GM19452 (cell line): ENCODE results near the gene LRRK2.

Source experiments
- ATAC-seq: cut with Tn5 transposase; IDR thresholded peaks from one replicate; pipeline ENCODE4 v1.9.1; 2021; ENCODE audit not compliant: unreplicated experiment

LRRK2 gene

DNA sequence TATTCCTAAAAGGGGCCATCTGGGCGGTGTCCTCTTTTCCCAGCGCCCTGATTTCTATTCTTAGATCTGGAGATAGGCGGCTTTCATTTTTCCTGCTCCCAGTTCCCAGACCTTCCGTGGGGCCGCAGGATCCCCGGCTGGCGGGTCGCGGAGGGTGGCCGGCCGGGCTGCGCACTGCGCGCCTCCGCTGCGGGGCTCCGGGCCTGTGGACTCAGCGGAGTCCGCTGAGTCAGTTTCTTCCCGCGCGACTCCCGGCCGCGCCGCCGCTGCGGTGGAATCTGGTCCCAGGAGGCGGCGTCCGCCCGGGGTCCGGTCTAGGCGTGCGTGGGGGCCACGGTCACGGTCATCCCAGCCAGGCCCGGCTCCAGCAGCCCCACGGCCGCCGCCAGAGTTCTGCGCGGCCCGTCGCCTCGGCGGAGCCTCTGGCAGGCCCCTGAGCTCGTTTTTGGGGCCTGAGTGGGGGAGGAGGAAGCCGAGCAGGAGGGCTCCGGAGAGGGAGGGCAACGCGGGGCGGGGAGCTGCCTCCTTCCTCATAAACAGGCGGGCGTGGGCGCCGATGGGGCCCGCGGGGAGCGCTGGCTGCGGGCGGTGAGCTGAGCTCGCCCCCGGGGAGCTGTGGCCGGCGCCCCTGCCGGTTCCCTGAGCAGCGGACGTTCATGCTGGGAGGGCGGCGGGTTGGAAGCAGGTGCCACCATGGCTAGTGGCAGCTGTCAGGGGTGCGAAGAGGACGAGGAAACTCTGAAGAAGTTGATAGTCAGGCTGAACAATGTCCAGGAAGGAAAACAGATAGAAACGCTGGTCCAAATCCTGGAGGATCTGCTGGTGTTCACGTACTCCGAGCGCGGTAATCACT lies at the start of gene LRRK2:
Gene LRRK2, plus strand, starts transcription at position 559 of the 853 bp plus-strand sequence. Its CDS starts 135 bp downstream, at position 694.
- ATAC-seq: peak; percentile 54

DNA sequence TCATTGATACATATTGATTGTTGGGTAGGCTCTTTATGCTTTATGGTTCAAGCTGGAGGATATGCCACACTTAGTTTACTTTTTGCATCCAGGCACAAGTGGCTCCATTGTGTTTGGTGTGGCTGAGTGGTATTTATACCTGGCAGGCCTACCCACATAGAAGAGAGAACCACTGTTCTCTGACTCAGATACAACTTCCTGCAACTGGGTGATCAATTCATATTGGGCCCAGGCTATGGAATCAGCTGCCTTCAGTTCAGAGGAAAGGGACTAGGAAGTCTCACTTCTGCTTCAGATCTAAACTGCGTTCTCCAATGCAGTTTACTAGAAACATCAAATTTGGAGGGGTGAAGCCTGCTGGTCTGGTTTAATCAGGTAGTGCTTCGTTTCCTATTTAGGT lies 49.8 kb upstream of the LRRK2 start:
- no peak for ATAC-seq

DNA sequence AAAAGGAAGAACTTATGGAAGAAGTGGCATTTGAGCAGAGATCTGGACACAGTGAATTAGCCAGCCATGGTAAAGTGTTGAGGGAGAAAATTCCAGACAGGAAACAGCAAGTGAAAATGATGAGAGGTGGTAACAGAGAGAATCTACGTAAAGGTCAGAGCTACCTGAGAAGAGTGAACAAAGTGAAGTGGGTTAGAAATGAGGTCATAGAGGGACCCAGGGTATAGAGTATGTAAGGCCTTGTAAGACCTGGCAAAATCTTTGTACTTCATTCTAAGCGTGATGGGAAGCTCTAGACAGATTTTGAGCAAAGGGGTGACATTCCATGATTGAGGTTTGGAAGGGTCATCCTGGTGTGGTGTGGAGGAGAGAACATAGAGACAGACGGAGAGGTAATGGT lies 49.3 kb upstream of the LRRK2 start:
- ATAC-seq: no peak

GRCh38 chr12:40178701-40179100 lies 46.1 kb upstream of the LRRK2 start:
- no peak for ATAC-seq

DNA sequence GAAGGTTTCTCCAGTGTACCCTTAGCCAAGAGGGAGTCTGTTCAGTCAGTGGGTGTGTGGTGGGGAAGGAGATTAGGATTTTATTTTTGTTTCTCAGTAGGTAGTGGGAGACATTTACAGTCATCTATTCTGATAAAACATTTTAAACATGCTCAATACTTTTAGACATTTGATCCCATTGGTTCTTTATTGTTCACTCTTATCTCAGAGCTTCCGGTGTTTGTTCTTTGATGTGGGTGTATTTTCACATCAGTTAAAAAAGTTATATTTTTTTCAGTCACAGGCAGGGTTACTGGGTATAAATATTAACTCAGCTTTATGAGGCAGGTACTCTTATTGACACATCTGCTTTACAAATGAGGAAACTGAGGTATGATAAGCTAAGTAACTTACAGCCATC lies 43.3 kb upstream of the LRRK2 start:
- no peak for ATAC-seq

DNA sequence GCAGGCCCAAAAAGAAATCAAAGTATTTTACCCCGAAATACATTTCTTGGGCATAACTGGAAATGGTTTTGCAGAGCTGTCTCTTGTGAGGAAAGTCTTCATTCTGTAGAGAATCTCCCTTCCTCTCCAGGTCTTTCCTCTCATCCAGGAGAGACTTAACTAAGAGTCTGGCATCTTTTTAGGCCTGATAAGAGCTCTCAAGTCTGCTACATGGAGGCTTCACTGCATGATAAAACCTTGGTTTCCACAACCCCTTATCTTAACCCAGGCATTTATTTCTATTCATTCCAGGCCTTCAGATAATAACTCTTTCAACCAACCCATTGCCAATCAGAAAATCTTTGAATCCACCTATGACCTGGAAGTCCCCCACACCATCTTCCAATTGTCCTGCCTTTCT lies 41.1 kb upstream of the LRRK2 start:
- ATAC-seq: no peak

GRCh38 chr12:40184493-40185302 lies 40.1 kb upstream of the LRRK2 start:
- no peak for ATAC-seq

- ATAC-seq: no peak
Observed at GRCh38 chr12:40185303-40185693, 39.5 kb upstream of the LRRK2 start.

- no peak for ATAC-seq
Observed at GRCh38 chr12:40188558-40189320, 36.1 kb upstream of the LRRK2 start.

DNA sequence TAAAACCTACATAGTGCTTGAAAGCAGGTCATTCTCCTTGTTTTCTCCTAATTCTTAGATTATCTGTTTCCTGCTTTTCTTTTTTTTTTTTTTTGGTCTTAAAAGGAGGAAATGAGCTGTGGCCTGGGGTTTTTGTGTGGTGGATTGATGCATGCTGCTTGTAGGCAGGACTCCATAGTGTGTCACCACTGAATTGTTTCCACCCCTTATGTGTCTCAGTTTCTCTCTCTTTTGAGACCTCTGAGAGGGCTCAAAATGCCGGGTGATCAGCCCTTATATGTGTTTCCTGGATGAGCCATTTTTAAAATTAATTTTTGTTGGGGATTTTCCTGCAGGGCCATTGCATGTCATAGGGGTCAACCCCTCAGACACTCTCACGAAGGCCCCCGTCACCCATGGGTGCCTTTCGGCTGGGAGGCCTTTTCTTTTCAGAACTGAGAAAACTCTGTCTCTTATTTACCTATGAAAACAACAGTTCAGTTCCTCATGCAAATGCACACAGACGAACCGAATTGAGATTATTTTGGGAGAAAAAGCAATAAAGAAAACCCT lies 32.0 kb upstream of the LRRK2 start:
- peak; percentile 94 for ATAC-seq

- no peak for ATAC-seq
Observed at GRCh38 chr12:40194846-40195245, 30.0 kb upstream of the LRRK2 start.

GRCh38 chr12:40197590-40197989 lies 27.2 kb upstream of the LRRK2 start:
- ATAC-seq: no peak

DNA sequence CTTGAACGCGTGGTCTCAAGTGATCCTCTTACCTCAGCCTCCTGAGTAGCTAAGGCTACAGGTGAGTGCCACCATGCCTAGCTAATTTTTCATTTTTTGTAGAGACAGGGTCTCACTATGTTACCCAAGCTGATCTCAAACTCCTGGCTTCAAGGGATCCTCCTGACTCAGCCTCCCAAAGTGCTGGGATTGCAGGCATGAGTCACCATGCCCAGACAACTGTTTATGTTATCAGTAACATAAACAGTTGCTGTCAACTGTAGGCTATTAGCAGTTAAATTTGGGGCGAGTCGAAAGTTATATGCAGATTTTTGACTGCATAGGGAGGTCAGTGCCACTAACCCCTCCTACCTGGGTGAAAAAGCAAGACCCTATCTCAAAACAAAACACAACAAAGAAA lies 26.2 kb upstream of the LRRK2 start:
- ATAC-seq: no peak

DNA sequence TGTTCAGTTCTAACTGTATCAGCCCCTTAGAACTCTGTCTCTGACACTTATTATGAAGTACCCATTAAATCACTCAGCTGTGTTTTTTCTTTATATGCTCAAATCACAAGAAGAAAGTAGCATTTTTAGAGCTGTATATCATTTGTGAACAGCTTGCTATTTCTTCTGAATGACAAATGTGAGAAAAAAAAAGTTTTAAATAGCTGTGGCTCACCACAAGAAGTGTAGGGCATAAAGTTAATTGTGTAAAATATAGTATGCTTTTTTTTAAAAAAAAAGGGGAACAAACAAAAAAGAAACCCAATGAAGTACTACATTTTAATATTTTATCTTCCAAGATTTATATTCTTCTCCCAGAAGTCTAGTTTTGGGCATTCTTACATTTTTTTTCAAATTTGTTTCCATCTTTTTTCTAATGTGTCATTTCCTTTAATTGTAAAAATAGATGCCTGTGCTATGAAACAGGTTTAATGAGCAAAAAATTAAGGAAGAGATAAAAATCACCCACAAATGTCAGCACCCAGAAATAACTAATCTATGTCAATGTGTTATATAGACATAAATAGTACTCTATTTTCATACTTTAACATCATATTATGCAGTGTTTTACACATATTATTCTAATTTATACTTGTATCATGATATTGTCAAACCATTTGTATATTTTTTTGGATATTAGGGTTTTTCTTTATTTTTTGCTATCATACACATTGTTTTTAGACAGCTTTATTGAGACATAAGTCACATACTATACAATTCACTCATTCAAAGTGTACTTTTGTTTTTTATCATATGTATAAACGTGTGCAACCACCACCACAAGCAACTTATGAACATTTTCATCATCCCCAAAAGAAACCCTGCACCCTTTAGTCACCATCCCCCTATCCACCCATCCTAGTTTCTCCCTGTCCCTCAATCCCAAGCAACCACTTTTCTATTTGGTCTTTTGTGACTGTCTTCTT lies 22.4 kb upstream of the LRRK2 start:
- ATAC-seq: peak; percentile 55

DNA sequence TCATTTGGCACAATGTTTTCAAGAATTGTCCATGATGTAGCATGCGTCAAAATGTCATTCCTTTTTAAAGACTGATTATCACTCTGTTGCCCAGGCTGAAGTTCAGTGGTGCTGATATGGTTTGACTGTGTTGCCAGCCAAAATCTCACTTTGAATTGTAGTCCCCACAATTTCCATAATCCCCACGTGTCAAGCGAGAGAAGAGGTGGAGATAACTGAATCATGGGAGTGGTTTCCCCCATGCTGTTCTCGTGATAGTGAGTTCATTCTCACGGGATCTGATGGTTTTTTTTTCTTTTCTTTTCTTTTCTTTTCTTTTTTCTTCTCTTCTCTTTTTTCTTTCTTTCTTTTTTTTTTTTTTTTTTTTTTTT lies 21.8 kb upstream of the LRRK2 start:
- peak; percentile 59 for ATAC-seq

DNA sequence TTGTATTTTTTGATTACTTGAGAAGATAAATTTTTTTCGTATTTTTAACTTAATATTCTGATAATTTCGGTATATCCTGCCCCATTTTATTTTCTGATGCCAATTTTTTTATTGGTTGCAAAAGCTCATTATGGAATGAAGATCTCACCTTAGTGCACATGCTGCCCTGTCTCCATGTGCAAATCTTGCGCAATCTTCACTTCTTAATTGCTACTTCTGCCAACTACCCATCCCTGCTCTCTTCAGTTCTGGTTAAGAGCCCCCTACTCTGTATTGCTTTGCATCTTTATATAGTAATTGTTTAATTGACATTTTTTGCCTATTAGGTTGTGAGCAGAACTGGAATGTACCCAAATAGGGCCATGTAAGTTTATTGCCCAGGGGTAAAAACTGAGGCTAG lies 20.5 kb upstream of the LRRK2 start:
- ATAC-seq: no peak

- ATAC-seq: no peak
Observed at GRCh38 chr12:40207551-40207950, 17.2 kb upstream of the LRRK2 start.

GRCh38 chr12:40208707-40209446 lies 15.9 kb upstream of the LRRK2 start:
- peak; percentile 87 for ATAC-seq

GRCh38 chr12:40209886-40210285 lies 14.9 kb upstream of the LRRK2 start:
- ATAC-seq: no peak
